Lung microvascular endothelial cell (primary cell): ENCODE measurements around the gene COL13A1. TPM values are rescaled to one million over a fixed set of nuclear protein-coding genes. Genes with fewer than 3 reads are reported as not detected.

Experiments used
- DNase-seq, 2 donors: peaks; one replicate each; pipeline versions ENCODE4 v3.0.0 to v3.0.0-alpha.2; 2010; ENCODE audit warnings: low read depth in 2 of 2
- total RNA-seq: library from RNA; depleted of rRNA; stranded (reverse); fragments of >200 nt; gene quantifications from 2 replicates; pipeline ENCODE4 v1.2.1, GENCODE V29; 2014

Gene COL13A1
- total RNA-seq, 1 donor from 2014 or later: 1.2 TPM

DNA sequence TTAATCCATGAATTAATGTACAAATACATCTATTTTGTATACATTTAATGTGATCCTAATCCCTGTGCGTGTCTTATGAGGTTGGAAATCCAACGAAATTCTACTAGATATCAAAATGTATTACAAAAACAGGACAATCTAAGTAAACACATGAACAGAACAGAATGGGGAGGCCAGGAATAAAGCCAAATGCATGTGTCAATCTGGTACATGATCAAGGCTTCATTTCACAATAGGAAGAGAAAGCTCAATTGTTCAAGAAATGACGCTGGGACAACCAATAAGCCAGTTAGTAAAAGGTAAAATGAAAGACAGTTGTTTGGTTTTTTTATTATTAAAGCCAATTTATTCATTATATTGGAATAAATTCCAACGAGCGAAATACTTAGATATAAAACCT, 83.0 kb downstream of the COL13A1 start:
- peak in 1 of 2 donors; percentile 20 for DNase-seq

DNA sequence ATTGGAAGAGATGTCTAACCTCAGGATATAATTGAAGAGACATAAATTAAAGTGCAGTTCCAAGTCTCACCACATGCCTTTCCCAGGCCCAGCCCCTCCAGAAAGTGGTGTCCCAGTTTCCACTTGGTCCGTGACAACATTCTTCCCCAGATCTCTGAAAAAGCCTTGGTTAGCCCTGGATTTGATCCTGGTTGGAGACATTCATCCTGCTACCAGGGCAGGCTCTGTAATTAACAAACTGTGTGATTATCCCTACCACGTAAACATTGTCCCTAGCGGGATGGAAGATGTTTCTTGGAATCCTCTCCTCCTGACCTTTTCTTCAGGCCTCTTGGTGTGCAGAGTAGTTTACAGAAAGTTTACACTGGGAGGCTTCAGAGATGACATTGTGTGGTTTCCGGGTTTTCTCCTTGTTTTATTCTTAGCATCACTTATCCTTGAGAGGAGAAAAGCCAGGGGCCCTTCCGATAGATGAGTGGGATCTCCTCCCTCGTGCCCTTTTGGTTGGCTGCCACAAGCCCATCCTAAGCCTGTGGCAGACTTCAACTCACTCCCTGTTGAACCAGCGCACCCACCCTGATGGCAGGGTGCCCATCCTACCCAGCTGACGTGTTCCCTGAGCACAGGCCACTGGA, 83.8 kb downstream of the COL13A1 start:
- peak in 1 of 2 donors; percentile 12 for DNase-seq

DNA sequence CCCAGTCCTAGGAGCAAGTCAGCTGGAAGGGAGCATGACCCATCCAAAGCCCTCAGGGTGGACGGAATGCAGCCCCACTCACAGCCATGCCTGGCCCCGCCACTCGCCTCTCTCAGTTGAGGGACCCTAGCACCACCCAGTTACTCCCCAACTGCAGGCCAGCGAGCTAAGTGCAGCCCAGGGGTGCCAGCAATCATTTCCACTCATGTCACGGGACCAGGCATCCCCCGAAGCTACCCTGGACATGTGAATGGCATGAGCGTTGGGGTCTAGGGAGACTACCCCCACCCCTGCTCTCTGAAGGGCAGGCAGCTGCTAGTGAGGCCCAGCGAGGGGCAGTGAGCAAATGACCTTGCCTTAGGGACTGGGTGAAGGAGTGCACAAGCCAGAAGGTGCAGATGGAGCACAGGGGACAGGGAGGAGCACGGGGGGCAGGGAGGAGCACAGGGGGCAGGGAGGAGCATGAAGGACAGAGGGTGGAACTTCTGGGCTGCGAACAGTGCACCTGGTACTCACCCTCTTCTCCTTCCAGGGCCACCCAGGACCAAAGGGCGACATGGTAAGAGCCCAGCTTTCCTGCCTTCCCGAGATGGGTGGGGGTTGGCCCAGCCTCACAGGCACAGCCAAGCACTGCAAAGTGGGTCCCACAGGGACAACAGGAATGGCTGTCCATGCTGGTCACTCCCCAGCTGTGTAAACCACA, 87.3 kb downstream of the COL13A1 start:
- no peak for DNase-seq

DNA sequence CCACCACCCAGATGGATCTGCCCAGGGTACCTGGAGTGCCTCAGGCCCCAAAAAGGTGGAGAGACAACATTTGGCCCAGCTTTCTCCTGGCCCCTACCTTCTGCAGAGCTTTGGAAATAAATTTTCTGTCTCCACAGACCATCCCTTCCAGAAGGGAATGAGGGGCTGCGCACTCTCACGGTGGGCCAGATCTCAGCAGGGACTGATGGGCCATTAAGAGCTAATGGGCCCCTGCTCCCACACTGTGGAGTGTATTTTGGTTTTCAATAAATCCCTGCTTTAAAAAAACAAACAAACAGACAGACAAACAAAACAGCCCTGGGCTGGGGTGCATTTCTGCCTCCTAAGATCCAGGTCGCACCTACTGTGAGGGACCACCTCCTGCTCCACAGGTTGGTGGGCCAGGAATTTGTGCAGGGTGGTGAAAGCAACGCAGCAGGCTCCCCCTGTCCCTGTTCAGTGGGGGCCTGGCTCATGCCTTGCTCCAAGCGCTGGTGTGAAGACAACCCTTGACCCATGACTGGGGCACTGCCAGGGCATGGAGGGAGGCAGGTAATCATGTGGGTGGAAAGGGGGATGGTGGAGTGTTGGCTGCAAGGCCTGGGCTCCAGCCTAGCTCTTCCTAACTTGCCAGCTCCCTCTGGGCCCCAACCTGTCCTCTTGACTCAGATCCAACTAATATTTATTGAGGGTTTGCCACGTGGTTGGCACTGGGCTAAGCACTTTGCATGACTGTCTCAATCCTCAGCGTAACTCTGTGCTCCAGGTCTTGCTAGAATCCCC, 88.5 kb downstream of the COL13A1 start:
- DNase-seq: no peak

DNA sequence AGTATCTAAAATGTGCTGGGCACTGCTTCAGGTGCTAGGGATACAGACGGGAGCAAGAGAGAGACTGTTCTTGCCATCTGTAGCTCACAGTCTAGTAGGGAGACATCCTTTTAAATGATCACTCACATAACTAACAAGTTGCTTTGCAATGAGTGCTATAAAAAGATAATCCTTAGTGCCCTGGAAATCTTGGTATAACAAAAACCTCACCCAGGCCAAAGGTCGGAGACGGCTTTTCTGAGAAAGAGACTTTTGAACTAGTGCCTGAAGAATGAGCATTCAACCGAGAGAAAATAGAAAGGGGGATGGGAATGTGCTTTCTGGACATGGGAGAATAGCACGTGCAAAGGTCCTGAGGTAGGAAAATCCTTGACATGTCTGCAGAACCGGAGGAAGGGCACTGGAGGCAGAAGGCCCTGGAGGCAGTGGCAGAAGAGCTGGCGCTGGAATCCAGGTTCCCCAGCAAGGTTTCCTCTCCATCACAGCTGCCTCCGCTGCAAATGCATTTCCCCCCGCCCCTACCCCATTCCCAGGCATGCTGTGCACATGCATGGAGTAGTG, 89.4 kb downstream of the COL13A1 start:
- DNase-seq: no peak

DNA sequence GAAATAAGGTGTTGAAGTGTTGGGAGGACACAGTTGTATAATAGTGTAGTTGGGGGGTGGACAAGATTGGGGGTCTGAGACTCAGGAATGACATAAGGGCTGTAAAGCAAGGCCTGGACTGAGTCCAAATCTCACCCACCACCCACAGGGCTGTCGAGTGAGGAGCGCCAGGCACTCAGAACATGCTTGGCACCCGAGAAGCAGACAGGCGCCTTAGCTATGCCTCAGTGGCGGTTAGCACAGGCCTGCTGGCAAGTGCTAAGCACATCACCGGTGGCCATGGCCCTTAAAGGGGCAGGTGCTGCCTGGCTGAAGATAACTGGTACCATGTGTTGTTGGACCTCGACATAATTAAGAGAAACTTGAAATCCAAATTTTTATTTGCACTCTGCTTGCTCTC, 90.7 kb downstream of the COL13A1 start:
- DNase-seq: no peak

DNA sequence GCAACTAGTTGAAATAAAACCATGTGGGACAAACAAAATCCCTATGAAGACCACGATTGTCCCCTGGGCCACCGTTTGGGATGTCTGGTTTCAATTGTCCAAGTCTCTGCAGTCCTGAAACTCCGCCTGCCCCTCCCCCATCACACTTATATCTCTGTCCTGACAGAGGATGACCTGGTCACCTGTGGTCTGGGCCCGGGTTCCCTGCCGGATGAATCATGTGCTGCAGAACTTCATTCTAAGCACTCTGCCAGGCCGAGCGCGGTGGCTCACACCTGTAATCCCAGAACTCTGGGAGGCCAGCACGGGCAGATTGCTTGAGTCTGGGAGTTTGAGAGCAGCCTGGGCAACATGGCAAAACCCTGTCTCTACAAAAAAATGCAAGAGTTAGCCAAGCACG, 91.1 kb downstream of the COL13A1 start:
- no peak for DNase-seq

DNA sequence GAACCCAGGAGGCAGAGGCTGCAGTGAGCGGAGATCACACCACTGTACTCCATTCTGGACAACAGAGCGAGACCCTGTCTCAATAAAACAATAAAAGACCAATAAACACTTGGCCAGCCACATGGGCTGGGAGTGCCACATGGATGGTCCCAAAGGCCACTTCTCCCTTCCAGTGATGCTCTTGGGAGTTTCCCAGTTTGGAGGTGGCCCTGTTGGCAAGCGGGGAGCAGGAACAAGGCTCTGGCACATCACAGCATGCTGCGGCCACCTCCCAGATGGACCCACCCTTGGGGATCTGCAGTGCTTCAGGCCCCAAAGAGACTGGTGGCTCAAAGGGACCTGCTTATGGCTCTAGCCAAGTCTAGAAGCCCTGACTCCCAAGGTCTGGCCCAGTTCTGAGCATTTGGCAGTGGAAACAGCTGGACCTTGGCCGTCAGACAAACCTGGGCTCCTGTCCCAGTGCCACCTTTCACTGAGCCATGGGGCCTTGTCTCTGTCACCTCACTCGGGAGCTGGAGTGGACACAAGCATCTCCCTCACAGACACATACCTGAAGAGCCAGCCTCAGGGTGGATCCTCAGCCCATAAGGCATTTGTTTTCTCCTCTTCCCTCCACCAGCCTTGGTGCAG, 91.7 kb downstream of the COL13A1 start:
- DNase-seq: no peak

DNA sequence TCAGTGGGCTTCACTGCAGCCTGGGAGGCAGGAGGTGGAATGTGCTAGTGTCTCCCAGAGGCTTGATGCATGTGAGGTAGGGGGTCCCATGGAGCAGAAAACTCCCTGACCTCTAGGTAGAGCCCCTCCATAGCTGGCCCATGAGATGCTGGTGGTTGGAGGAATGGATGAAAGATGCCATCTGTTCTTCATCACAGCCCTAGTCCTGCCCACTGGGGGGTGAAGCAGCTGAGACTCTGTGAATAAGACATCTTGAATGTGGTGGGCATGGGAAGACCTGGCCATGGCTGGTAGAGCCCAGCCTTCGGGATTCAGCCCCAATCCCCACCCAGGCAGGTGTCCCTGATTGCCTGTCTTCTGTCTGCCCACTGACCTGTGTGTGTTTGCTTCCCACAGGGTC, 92.5 kb downstream of the COL13A1 start:
- DNase-seq: no peak

DNA sequence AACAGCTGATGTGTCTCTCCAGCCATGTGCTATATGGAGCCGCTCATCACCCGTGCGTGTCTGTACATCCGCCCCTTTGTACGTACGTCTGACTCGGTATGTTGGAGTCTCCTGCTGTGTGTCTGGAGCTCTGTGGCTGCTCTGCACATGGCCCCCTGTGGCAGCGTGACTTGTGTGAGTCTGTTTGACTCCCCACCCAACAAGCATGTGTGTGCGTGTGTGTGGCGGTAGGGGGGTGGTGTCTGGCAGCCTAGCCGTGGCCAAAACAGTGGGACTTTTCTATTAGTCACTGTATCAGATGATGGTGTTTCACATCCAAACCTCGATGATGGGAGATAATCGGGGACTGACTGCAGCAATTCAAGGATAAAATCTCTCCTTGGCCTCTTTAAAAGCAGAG, 94.1 kb downstream of the COL13A1 start:
- peak in 1 of 2 donors; percentile 16 for DNase-seq

DNA sequence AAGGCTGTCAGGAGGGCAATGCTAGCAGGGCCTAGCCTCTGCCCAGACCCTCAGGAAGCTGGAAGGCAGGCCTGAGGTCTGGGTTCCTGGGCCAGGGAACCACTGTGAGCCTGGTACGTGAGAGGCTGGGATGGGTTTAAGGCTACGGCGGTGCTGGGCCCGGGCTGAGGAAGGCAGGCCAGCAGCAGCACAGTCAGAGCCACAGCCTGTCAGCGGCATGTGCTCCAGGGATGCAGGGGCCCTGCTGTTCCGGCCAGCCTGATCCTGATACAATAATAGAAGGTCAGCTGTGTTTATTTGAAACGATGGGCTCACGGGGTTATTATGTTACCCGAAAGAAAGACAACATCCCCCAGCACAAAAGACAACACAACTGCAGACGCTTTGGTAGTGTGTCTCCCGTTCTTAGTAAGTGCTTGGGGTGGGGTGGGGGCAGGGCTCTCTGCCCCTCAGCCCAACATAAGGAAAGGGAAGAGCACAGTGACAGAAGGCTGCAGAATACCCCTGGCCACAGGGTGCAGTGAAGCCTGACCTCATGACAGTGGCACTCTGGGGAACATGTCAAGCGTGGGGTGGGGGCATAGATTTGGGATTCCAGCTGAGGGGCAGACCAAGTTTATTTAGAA, 95.0 kb downstream of the COL13A1 start:
- DNase-seq: no peak

DNA sequence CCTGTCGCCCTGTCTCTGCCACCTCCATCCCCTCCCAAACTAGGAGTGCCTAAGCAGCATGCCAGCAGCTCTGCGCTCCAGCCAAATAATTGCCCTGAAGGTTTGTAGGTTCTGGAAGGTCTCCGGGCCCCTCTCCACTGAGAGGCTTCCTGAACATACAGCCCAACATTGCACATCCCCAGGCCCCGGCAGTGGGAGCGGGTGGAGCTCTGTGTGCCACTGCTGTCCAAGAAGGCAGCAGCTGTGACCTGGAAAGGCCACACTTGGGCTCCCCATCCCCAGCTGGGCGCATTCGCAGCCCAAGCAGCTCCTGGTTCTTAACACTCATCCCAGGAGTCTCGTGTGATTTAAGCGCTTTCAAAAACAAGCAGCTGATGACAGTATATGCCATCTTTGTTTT, 95.7 kb downstream of the COL13A1 start:
- no peak for DNase-seq

DNA sequence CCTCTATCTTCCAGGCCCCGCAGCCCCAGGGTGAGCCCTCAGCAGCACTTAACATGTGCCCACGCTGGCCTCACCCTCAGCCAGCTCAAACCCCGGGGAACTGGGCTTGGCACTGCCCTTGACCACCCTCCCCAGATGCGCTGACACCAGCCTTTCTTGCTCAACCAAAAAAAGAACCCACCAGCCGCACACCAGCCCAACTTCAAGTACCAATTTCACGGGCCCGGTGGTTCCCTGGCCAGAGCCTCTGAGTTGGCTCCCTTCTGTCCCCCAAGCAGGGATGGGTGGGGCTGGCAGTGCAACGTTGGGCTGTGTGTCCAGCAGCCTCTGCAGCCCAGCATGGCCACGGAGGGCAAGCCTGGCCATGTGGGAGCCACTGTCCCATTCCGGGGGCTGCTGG, 96.3 kb downstream of the COL13A1 start:
- DNase-seq: no peak

DNA sequence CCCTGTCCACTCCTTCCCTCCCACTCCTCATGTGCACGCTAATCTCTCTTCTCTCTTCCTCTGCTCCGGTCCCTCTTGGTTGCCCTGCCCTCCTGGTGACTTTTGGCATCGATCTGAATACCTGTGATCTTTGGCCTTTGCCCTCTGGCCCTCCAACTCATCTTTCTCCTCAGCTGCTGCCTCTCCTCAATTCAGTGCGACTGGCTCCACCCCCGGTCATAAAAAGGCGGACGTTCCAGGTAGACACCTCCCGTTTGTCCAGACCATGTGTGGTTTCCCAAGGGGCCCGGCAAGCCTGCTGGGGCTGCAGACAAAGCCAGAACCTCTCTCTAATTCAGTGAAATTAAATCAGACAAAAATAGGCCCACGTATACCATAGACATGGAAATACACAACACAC, 96.8 kb downstream of the COL13A1 start:
- DNase-seq: no peak

DNA sequence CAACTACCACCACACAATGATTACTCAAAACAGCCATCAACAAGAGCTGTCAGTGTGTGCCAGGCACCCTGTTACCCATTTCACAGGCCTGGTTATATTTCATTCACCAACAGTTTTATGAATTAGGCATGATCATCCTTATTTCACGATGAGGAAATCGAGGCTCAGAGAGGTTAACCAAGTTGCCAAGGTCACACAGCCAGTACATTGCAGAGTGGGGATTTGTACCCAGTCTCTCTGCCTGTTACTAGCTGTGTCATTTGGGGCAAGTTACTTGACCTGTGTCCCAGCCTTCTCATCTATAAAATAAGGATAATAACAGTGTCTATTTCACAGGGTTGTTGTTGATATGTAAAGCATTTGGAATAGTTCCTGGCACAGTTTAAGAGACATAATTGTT, 97.2 kb downstream of the COL13A1 start:
- DNase-seq: no peak

DNA sequence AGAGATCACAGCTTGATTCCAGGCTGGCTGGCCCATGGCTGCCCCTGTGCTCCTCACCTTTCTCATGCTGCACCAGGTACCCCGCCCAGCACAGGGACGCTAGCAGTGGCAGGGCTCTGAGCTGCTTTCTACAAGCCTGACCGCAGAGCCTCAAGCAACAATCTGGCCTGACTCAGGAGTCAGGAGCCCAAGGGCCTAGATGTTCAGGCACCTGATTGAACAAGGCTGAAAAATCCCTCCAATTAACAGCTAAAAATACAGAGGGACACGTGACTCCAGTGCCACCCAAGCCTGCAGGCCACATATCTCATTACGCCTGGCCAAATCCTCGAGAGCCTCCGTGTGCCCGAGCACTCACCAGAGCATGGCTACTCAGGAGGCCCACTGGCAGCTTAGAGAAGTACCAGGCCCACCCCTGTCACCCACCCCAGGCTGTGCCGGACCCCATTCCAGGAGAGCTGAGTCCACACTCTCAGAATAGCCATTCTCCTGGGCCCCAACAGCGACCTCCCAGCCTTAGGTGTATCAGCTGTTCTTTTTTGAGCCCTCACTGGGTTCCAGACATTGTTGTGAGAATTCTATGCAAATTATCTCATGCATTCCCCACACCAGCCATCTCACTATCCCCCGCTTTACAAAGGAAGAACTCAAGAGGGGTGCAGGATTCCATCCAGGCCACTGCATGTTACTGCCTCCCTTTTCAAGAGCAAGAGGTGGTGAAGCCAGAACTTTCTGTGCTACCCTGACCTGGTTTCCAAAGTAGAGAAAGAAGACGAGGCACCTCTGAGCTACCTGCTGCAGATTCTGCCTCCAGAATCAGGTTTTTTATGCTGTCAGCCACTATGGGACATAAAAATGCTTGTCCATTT, 98.3 kb downstream of the COL13A1 start:
- no peak for DNase-seq

DNA sequence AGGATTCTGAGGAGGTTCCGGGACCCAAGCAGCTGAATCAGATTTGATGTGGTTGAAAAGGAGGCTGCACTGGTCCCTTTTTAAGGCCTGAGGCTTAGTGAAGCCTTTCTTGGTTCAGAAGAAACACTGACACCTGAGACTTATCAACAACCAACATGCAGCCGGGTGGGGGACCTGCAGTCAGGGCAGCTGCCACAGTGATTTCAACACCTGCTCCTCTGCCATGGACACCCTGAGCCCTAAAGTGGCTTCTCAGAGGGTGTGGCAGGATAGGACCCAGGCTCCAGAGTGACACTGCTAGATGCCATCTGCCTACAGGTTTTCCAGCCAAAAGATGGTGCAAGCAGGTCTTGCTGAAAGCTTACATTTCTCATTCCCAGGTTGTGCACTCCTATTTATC, 99.3 kb downstream of the COL13A1 start:
- DNase-seq: no peak

DNA sequence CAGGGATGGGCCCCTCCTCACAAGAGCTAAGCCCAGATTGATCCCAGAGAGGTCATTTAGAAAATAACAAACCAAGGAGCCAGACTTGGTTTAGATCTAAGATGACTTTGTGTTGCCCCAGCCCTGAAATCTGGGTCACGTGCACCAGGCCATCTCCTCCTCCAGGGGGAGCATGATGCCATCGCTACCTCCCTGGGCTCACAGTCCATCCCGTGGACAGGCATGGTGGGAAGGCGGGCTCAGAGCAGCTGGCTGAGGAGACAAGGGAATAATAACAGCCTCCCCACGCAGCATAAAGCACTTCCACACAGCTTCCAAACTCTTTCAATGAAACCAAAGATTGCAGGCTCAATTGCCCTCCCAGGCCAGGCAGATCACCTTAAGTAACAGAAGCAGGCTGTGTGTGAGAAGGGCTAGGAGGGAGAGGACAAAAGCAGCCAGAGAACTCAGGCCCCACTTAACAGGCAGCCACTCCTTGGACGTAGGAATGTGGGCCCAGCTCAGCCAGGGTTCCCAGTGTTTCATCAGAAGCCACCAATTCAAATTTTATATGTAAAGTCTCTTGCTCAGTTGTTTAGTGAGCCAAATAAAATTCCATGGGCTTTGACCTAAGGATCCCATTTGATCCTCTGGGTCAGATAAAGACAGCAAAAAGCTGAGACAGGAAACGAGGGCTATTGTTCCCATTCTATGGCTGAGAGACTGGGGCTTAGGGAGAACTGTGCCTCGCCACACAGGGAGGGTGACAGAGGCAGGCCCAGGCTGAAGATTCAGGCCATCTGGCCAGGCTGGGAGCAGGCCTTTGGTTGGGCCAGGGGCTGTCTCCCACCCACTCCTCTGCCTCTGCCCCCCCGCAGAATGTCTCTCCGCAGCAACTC, 100.2 kb downstream of the COL13A1 start:
- DNase-seq: peak; percentile 58 to 72

DNA sequence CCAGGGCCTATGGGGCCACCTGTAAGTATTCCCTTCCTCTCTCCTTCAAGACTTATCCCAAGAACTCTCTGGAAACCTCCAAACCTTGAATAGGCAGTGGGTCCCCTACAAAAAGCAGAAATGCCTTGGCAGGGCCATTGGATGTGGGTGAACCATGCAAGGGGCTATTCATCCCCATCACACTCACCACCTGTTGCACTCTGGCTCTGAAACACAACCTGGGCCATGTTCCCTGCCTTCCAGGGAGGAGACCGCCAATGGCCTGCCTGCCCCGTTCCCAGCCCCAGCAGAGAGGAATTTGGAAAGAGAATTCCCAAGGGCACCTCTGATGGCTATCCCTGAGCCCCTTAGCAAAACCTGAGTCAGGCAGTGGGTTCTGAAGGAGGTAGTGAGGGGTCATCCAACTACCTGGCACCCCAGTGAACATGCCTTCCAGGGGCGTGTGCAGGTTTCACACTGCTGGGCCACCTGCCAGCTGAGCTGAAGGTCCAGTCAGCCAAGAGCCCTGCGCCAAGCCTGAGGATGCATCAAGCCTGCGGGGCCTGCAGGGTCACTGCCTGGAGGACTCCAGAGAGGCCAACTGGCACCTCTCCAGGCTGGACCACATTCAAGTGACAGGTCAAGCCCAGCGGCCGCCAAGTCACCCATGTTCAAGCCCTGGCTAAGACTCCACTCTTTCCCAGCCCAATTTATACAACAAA, 101.3 kb downstream of the COL13A1 start:
- DNase-seq: no peak
